NCI-H510A (cell line): ENCODE results near the gene ABHD16B.

Source experiments
- DNase-seq: peaks from one replicate; lab custom pipeline; 2025; lab: John Stamatoyannopoulos, UW

ABHD16B gene

GRCh38 chr20:63895952-63896263, 34.6 kb downstream of the ABHD16B start:
- DNase-seq, result no peak

DNA sequence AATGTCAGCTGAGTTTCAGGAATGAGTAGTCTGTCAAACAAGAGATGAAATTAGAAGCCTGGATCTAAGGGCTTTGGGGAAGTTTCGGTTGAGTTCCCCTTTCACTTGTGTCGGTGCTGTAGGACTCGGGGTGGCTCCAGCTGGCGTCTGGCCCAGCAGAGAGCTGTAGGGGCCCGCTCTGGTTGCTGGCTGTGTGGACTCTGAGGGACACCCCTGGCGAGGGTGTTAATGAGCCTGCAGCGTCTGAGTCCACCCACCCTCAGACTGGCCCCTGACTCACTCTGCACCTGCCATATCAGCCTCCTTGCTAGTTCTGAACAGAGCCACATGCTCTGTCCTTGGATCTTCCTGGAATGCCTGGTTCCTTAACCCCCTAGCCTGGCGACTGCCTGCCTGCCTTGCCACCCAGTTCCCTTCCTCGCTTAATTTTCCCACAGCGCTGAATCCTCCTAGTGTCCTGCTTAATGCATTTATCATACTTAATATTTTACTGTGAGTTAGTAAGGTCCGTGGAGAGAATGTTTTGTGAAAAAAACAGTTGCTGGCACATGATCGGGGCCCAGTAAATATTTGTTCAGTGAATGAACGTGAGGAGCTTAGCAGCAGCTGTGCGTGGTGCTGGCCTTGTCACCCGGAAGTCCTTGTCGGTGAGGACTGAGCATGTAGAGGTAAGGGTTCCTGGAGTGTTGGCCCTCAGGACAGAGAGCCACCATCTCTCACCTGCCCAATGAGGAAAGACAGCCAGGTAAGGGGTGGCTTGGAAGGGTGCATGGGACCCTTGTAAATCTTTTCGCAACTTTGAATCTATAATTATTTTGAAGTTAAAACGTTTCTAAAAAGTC, 35.2 kb downstream of the ABHD16B start:
- DNase-seq, result peak; percentile 62

- no peak for DNase-seq
Observed at GRCh38 chr20:63897978-63898561, 36.8 kb downstream of the ABHD16B start.

DNA sequence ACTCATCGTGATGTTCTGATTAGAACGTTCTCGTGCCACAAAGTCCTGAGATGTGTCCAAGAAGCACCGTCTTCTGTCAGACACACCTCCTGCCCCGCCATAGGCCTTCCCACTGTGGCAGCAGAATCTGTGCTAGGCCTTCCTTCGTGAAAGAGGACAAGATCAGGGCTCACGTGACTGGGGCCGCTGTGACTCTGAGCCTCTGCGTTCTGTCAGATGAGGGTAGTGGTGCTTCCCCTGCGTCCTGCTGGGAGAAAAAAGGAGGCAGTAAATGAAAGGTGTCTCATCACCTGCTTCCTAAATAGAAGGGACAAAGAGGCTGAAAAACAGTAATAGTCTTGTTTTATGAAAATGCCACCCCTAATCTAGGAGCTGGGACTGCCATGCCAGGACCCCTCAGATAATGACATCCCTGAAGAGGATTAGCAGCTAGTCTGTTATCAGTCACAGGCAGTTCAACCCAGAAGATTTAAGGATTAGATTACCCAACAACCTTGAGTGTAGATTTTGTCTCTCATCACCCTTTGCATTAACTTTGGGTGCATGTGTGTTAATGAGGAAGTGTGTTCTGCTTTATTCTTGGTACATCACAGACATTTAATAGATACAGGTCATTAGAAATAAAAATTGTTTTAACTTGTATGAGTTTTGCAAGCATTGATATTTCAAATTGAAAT, 37.7 kb downstream of the ABHD16B start:
- no peak for DNase-seq

DNA sequence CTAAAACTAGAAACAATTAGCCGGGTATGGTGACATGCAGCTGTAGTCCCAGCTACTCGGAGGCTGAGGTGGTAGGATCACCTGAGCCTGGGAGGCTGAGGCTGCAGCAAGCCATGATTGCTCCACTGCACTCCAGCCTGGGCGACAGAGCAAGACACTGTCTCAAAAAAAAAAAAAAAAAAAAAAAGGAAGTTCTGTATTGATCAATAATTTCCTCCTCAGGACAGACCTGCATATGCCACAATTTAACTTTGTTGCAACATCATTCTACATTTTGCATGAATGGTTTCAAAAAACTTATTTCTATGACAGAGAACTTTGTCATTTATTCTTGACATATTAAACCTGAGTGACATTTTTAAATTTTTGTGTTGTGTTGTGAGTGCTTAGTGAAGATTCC, 39.1 kb downstream of the ABHD16B start:
- DNase-seq, result no peak

DNA sequence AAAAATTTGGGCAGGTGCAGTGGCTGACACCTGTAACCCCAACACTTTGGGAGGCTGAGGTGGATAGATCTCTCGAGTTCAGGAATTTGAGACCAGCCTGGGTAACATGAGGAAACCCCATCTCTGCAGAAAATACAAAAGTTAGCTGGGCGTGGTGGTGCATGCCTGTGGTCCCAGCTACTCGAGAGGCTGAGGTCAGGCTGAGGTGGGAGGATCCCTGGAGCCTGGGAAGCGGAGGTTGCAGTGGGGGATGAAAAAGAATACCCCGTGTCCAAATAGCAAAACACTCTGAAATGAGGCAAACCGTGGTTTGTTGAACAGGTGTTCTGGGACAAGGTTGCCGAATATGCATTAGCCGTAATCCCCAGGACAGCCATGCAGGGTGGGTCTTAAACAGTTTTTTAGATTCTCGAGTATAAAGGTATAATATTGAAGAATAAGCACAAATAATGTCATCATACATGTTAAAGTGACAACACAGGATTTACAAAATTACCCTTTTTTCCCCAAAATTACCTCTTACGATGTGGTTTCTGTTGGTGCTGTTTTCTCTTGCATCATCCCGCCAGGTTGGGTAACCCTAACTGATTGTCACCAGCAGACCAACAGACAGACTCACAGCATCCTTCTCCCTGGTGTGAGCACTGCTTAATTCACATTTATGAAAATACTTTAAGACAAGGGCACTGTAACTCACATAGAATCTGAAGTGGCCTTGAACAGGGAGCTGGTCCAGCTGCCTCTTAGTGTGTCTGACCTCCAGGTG, 42.7 kb downstream of the ABHD16B start:
- no peak for DNase-seq

GRCh38 chr20:63908008-63908682, 46.8 kb downstream of the ABHD16B start:
- DNase-seq, result no peak

- DNase-seq, result no peak
Observed at GRCh38 chr20:63911176-63911575, 49.9 kb downstream of the ABHD16B start.
